Tibial nerve (tissue), 4 donors: ENCODE measurements around the gene CENPF.

ENCODE experiments used
- EP300 ChIP-seq, 2 donors: sonication (generic); formaldehyde crosslinking; IDR thresholded peaks; one replicate each; pipeline ENCODE4 v1.6.1; 2017; ENCODE audit warnings: antibody characterized with exemption in 2 of 2, mild to moderate bottlenecking in 1 of 2
- POLR2A ChIP-seq, 2 donors: fragments of 450-650 bp; IDR thresholded peaks; one replicate each; pipeline ENCODE4 v1.6.1; 2017; ENCODE audit warnings: antibody characterized with exemption in 2 of 2, mild to moderate bottlenecking in 2 of 2, moderate library complexity in 2 of 2
- TF ChIP-seq, protein P1 (sequence below), 5 experiments: fragments of 200-600 bp in 3 of 5; fragments of 450-650 bp in 2 of 5; sonication (generic) in 3 of 5; IDR thresholded peaks; one replicate each; pipeline ENCODE4 v1.5.1; 2016 to 2019; ENCODE audit warnings: antibody characterized with exemption in 5 of 5, mild to moderate bottlenecking in 3 of 5, moderate library complexity in 2 of 5

DNA sequence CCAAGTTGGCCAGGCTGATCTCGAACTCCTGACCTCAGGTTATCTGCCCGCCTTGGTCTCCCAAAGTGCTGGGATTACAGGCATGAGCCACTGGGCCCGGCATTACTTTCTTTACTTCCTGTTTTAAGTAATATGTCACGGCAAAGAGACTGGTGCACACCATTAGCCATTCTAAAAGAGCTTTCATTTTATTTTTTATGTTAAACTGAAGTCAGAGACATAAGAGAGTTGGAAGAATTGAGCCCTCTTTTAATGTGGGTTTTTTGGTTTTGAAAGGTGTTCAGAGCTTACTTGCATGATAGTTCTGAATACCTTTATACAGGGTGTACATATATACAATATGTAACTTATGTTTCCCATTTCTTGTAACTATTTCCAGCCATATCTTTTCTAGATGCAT, 14.3 kb downstream of the CENPF start:
- TF ChIP-seq, protein P1, sequence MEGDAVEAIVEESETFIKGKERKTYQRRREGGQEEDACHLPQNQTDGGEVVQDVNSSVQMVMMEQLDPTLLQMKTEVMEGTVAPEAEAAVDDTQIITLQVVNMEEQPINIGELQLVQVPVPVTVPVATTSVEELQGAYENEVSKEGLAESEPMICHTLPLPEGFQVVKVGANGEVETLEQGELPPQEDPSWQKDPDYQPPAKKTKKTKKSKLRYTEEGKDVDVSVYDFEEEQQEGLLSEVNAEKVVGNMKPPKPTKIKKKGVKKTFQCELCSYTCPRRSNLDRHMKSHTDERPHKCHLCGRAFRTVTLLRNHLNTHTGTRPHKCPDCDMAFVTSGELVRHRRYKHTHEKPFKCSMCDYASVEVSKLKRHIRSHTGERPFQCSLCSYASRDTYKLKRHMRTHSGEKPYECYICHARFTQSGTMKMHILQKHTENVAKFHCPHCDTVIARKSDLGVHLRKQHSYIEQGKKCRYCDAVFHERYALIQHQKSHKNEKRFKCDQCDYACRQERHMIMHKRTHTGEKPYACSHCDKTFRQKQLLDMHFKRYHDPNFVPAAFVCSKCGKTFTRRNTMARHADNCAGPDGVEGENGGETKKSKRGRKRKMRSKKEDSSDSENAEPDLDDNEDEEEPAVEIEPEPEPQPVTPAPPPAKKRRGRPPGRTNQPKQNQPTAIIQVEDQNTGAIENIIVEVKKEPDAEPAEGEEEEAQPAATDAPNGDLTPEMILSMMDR (IDR thresholded peaks at IDR 0.05) = no peak
- TF ChIP-seq POLR2A (IDR thresholded peaks at IDR 0.05) = no peak
- no peak for TF ChIP-seq EP300 (IDR thresholded peaks at IDR 0.05)
